Endothelial cell of umbilical vein (primary cell): ENCODE measurements around the gene PHF2.

Source experiments
- EZH2 ChIP-seq: IDR thresholded peaks from 2 replicates; pipeline ENCODE4 v1.6.1; 2012; ENCODE audit warnings: borderline replicate concordance, low read depth, mild to moderate bottlenecking, moderate library complexity, low read length, inconsistent platforms; ENCODE audit not compliant: severe bottlenecking
- MAX ChIP-seq: IDR thresholded peaks from 2 replicates; pipeline ENCODE4 v1.6.1; 2011; ENCODE audit not compliant: insufficient read depth, insufficient read length
- MYC ChIP-seq: IDR thresholded peaks from one replicate; pipeline ENCODE4 v1.6.1; 2011; ENCODE audit warnings: mild to moderate bottlenecking, low read depth, low read length
- POLR2A ChIP-seq: IDR thresholded peaks from 2 replicates; pipeline ENCODE4 v1.6.1; 2012; ENCODE audit warnings: low read depth, mild to moderate bottlenecking, control low read depth, low read length
- POLR2AphosphoS5 ChIP-seq: IDR thresholded peaks from 2 replicates; pipeline ENCODE4 v1.6.1; 2012; ENCODE audit warnings: low read depth, mild to moderate bottlenecking, control low read depth, low read length, moderate library complexity; ENCODE audit not compliant: insufficient read depth
- TF ChIP-seq, protein P1 (sequence below), 2 donors: IDR thresholded peaks; 1 replicate in 1 of 2; 2 replicates in 1 of 2; pipeline ENCODE4 v1.5.1; 2011; ENCODE audit warnings: low read length in 2 of 2, mild to moderate bottlenecking in 2 of 2, moderate library complexity in 2 of 2, control low read depth in 1 of 2, inconsistent platforms in 1 of 2, low read depth in 1 of 2; ENCODE audit not compliant: insufficient read depth in 1 of 2; ENCODE audit errors: extremely low read depth in 1 of 2

DNA sequence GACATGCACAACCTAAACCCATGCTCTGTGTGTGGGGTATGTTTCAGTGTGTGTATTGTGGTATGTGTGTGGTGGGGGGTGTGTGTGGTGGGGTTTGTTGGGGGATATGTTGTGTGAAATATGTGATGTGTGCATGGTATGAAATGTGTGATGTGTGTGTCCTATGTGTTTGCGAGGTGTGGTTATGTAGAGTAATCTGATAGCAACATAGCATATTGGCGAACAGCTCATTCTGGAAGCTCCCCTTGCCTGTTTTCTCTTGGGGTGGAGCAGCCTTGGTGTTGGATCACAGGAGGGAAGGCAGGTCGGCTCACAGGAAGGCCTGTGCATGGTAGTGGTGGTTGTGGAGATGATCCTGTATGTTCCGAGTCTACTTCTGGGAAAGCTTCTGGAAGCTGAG, 35.4 kb upstream of the PHF2 start:
- TF ChIP-seq, protein P1, sequence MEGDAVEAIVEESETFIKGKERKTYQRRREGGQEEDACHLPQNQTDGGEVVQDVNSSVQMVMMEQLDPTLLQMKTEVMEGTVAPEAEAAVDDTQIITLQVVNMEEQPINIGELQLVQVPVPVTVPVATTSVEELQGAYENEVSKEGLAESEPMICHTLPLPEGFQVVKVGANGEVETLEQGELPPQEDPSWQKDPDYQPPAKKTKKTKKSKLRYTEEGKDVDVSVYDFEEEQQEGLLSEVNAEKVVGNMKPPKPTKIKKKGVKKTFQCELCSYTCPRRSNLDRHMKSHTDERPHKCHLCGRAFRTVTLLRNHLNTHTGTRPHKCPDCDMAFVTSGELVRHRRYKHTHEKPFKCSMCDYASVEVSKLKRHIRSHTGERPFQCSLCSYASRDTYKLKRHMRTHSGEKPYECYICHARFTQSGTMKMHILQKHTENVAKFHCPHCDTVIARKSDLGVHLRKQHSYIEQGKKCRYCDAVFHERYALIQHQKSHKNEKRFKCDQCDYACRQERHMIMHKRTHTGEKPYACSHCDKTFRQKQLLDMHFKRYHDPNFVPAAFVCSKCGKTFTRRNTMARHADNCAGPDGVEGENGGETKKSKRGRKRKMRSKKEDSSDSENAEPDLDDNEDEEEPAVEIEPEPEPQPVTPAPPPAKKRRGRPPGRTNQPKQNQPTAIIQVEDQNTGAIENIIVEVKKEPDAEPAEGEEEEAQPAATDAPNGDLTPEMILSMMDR (IDR thresholded peaks at IDR 0.05; ENCODE audit: extremely low read depth in 1 of 2, insufficient read depth in 1 of 2, low read depth in 1 of 2, low read length in 2 of 2), result no peak
- TF ChIP-seq MAX (no peak), POLR2A (no peak), POLR2AphosphoS5 (no peak), EZH2 (no peak), MYC (no peak)
